ENCODE measurements around the gene MYH7.

MYH7 gene

DNA sequence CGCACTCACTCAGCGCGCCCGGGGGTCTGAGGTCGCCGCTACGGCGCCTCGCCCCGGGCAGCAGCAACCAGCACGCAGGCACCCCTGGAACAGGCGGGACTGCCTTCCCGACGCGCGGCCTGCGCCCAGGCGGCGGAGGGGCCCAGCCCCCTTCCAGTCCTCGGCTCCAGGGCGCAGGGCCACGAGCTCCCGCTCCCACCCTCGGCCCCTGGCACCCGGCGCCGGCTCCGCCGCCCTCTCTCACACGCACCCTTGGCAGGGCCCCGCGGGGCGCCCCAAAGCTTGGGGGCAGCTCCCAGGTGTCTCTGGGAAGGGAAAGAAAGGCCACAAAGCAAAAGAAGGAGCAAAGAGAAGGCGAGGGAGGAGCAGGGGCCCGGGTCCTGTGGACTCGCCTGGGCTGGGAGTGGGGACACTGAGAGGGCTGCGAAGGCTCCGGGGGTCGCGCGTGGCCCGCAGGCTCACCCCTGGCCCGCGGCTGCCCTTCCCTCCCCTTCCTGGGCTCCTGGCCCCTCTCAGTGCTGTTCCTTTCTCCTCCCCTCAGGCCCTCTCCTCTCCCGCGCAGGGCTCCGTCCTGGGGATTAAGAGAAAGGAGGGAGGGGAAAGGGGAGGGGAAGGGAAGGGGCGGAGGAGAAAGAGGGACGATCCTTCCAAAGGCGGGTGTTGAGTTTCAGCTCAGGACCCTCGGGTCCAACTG lies 69.6 kb downstream of the MYH7 start:
- no peak for DNase-seq

DNA sequence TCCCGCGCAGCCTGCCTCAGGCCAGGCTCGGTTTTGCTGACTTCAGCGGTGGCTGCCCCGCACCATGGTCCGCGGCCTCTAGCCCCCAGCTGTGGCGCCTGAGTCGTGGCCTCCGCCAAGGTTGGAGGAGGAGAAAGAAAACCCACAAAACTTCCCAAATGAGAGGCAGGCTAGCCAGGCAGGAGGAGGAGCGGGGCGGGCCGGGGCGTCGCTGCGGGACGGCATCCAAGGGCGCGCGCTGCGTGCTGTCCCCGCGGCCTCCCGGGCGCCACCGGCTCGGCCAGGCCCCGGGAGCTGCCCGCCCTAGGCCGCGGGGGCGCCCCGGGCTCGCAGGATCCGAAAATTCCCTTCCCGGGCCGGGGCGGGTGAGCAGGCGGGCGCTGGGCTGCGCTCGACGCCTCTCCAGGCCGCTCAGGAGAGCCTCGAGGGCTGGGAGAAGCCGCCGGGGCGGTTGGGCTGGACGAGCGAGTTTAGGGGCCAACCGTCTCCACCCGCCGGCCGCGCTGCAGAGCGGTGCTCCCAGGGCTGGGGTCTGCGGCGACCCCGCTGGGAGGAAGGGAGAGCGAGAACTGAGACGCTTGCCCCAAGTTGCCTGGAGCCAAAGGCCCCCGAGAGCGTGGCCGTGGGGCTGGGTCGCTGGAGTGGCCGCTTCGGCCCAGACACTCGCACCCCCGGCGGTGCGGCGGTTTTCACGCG lies 70.3 kb downstream of the MYH7 start, which contains the start of gene EFS:
EFS (minus strand) TSS at position 137 of the 696 bp plus-strand sequence. CDS start 147 bp downstream, outside the sequence.
- no peak for DNase-seq

DNA sequence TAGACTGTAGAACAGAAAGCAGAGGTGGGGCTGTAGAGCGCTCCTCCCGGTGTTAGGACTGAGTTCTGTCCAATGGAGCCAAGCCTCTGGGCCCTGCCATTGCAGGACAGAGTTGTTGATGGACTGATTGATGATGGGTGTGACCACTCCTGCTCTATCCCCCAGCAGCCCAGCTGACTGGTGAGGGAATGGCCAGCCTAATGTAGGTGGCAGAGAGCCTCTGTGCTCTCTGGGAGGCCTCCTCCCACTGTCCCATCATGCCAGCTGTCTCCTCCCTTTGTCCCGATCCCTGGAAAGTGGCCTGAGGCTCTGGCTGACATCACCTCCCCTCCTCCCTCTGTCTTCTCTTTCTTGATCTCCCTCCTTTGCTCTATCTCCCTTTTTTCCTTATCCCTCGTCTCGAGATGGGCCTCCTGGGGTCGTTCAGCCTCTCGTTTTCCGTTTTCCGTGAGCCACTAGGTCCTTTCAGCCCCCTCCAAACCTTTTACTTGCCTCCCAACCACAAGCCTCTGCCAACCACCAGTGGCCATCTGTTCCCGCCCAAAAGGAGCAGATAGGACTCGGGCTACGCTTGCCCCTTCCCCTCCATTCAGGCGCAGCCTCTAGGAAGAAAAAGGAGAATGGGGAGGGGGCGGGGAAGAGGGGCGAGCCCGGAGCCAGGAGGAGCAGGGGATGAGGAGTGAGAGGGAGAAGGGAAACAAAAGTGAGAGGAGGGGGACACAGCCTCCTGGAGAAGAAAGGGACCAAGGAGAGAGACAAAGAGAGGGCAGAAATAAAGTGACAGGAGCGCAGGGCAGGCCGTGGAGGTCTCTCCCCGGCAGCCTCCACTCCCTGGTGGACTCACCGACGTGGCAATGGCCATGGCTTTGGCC lies 71.1 kb downstream of the MYH7 start:
- no peak for DNase-seq
